Testis (tissue), 2 donors: ENCODE results near the gene PPP2R1B.

Experiments used
- CTCF ChIP-seq, 3 experiments: fragments of 450-650 bp in 2 of 3; fragments of 200-600 bp in 1 of 3; sonication (generic) in 1 of 3; IDR thresholded peaks; one replicate each; pipeline ENCODE4 v1.5.1; 2016 to 2019; ENCODE audit warnings: antibody characterized with exemption in 3 of 3, mild to moderate bottlenecking in 2 of 3, moderate library complexity in 1 of 3
- POLR2A ChIP-seq: fragments of 450-650 bp; IDR thresholded peaks from one replicate; pipeline ENCODE4 v1.6.1; 2017; ENCODE audit warnings: antibody characterized with exemption, mild to moderate bottlenecking, moderate library complexity

GRCh38 chr11:111680486-111681175, 85.6 kb downstream of the PPP2R1B start:
- no peak for TF ChIP-seq CTCF (IDR thresholded peaks at IDR 0.05)
- TF ChIP-seq POLR2A: no peak
